Right lobe of liver (tissue), 6 donors: ENCODE data around the gene CS. TPM values are rescaled to one million over a fixed set of nuclear protein-coding genes. Genes with fewer than 3 reads are reported as not detected.

Source experiments
- ATAC-seq, 4 donors: fragments of 200-7000 bp; cut with Tn5 transposase; one replicate each; pipeline ENCODE4 v1.9.1; 2020; ENCODE audit warnings: mild to moderate bottlenecking in 4 of 4, moderate library complexity in 4 of 4
- DNase-seq, 3 donors: peaks; one replicate each; pipeline ENCODE4 v3.0.0-alpha.2; 2020
- H3K27ac ChIP-seq, 3 donors: fragments of 200-600 bp; one replicate each; pipeline ENCODE4 v1.8.0; 2022
- H3K27me3 ChIP-seq, 2 donors: fragments of 200-600 bp; one replicate each; pipeline ENCODE4 v1.8.0; 2022
- H3K36me3 ChIP-seq, 4 donors: fragments of 200-600 bp; sonication (generic) in 1 of 4; one replicate each; pipeline versions ENCODE4 v1.5.1 to v1.8.0; 2017 to 2022; ENCODE audit warnings: control low read depth in 1 of 4
- H3K4me1 ChIP-seq, 4 donors: fragments of 200-600 bp; sonication (generic) in 1 of 4; one replicate each; pipeline versions ENCODE4 v1.5.1 to v1.8.0; 2017 to 2022; ENCODE audit warnings: control low read depth in 1 of 4
- H3K4me3 ChIP-seq, 3 donors: fragments of 200-600 bp; one replicate each; pipeline ENCODE4 v1.8.0; 2022
- H3K9me3 ChIP-seq, 4 donors: fragments of 200-600 bp; sonication (generic) in 1 of 4; one replicate each; pipeline versions ENCODE4 v1.5.1 to v1.8.0; 2017 to 2022; ENCODE audit warnings: control low read depth in 1 of 4
- POLR2A ChIP-seq: fragments of 450-650 bp; IDR thresholded peaks from one replicate; pipeline ENCODE4 v1.6.1; 2017; ENCODE audit warnings: antibody characterized with exemption, mild to moderate bottlenecking
- WGBS: methylation state at CpG from one replicate; pipeline ENCODE4 v1.1.6; 2018; ENCODE audit warnings: low coverage, low lambda C conversion rate; ENCODE audit not compliant: insufficient coverage; ENCODE audit errors: missing lambda C conversion rate; 5-methylcytosine and 5-hydroxymethylcytosine counted together
- intact Hi-C, 2 donors: fragments of 100-400 bp; cut with DNase I; formaldehyde crosslinking; loops; one replicate each; pipeline versions ENCODE4 v1.11.2 to v1.14.1; 2022
- total RNA-seq, 6 experiments: library from RNA; depleted of rRNA in 2 of 6; stranded (reverse); fragments of >200 nt in 2 of 6; fragmentation: NEBNext Ultra II Directional in 3 of 6; extraction: Animal tissue kit (Norgen Biotek cat#: 25700) in 3 of 6; gene quantifications; one replicate each; pipeline versions ENCODE4 v1.1.0 to v1.2.4, GENCODE V29; 2016 to 2023
- TF ChIP-seq, protein P1 (sequence below), 4 donors: fragments of 200-600 bp in 3 of 4; fragments of 450-650 bp in 1 of 4; IDR thresholded peaks; one replicate each; pipeline versions ENCODE4 v1.5.1 to v1.8.0; 2016 to 2022; ENCODE audit warnings: antibody characterized with exemption in 4 of 4, mild to moderate bottlenecking in 2 of 4
- donor health status: DM: no; HTN: yes; CAD: no.
- donor health status: DM: no; HTN: no; CAD: no.
- donor health status: DM: no; HTN: no; CAD: no.
- donor health status: DM: no; HTN: yes; CAD: no.
- donor health status: DM: no; HTN: yes; CAD: no.

The CS gene
- total RNA-seq, 6 experiments from 2014 or later = 45.6 to 109 (median 61.2) TPM

DNA sequence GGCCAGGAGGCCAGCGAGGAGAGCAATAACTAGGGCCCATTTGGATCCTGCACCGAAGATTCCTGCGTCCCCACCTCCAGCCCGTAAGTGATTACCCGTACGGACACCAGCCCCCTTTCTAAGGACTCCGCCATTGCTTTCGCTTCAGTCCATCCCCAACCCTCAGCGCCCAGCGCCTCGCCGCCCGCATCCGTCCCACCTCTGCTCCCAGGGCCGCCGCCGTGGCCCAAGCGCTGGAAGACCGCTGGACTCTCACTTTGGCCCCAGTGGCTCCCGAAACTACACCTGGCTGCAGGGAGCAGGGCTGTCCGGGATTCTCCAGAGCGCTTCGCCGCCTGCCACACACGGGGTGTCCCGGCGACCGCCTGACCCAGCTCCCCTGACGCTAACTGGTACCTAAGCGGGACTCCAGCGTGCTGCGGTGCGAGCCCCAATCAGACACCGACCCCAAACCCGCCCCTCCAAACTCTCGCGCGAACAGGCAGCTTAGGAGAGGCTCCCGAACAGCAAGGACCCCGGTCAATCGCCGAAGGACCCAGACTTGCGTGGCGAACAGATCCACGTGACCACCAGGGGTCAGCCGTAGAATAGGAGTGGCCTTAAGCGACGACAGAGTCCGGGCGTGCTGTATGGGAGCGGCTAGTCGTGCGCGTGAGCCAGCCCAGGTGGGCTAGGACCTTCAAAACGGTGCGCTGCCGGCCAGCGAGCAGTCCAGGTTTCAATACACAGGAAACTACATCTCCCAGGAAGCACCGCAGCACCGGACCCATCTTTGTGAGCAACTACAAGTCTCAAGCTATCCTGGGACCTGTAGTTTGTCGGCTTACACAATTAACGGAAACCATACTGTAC, 15.7 kb upstream of the CS start, which contains the start of gene CNPY2:
Gene CNPY2 (minus strand): TSS at position 367 of the 852 bp plus-strand sequence. CDS start 771 bp downstream, outside the sequence.
- WGBS = 1% methylated on average over 11 of the region's 62 CpGs
- intact Hi-C loops = no loop called here
- ATAC-seq (peak; percentile 90 to 95 (median 93)), DNase-seq (peak; percentile 97 to 98 (median 98))
- TF ChIP-seq, protein P1, sequence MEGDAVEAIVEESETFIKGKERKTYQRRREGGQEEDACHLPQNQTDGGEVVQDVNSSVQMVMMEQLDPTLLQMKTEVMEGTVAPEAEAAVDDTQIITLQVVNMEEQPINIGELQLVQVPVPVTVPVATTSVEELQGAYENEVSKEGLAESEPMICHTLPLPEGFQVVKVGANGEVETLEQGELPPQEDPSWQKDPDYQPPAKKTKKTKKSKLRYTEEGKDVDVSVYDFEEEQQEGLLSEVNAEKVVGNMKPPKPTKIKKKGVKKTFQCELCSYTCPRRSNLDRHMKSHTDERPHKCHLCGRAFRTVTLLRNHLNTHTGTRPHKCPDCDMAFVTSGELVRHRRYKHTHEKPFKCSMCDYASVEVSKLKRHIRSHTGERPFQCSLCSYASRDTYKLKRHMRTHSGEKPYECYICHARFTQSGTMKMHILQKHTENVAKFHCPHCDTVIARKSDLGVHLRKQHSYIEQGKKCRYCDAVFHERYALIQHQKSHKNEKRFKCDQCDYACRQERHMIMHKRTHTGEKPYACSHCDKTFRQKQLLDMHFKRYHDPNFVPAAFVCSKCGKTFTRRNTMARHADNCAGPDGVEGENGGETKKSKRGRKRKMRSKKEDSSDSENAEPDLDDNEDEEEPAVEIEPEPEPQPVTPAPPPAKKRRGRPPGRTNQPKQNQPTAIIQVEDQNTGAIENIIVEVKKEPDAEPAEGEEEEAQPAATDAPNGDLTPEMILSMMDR (IDR thresholded peaks at IDR 0.05) = peak; percentile 5 to 28 (median 12)
- peak; percentile 86 for TF ChIP-seq POLR2A
- no peaks in the 10 kb centered on the region for H3K9me3 ChIP-seq
- peaks cover 0 to 13% (median 5%) of the 10 kb centered on the region in 4 donors for H3K4me1 ChIP-seq
- peak within 1 kb of the TSS; percentile 72 to 92 (median 87) for H3K27ac ChIP-seq
- H3K27me3 ChIP-seq = no peaks in the 10 kb centered on the region
- peaks cover 0 to 42% (median 18%) of the 10 kb centered on the region in 4 donors for H3K36me3 ChIP-seq
- H3K4me3 ChIP-seq = peak within 1 kb of the TSS; percentile 74 to 90 (median 90)

DNA sequence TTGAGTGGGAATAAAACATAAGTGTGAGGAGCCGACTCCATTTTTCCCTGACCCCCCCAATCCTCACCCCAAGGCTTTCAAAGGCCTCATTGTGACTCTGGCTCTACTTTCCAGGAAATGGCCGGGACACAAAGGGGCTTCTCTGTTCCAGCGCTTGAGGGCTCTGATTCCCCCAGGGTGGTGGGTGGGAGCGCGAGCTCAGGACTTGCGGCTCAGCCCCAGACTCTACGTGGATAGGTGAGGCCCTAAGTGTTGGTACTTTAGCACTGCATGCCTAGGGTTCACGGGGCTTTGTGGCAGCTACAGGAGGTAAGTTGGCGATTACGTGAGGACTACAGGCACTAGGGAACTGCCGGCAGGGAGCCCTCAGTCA, 15.1 kb upstream of the CS start:
- Histone ChIP-seq H3K27ac (peak overlapping the region; percentile 72 to 92 (median 87)), H3K36me3 (peaks cover 0 to 42% (median 17%) of the 10 kb centered on the region in 4 donors), H3K27me3 (no peaks in the 10 kb centered on the region), H3K9me3 (no peaks in the 10 kb centered on the region), H3K4me1 (peaks cover 0 to 13% (median 5%) of the 10 kb centered on the region in 4 donors), H3K4me3 (peak overlapping the region; percentile 74 to 90 (median 90))
- TF ChIP-seq, protein P1 (IDR thresholded peaks at IDR 0.05) = no peak
- no peak for TF ChIP-seq POLR2A
- DNase-seq (peak in 1 of 3 donors; percentile 56), ATAC-seq (peak in 1 of 4 donors; percentile 2)
- 0% methylated on average over 7 of the region's 11 CpGs for WGBS
- intact Hi-C loops = no loop called here

DNA sequence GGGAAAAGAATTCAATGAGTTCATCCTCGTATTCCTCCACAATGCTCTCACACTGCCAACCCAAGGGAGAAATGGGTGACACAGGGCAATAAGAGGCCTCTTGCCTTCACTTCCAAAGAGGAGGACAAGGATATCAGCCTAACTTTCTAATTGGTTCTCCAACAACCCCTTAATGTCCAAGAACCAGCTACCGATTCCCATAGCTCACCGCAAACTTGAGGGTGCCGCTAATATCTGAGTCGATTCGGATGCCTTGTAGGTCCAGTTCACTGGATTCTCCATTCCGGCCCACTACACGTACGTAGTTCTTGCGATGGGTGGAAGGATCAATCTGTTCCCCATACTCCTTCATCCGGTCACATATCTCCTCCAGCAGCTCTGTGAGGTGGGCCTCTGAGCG, 10.9 kb upstream of the CS start:
- no peak overlapping the region for H3K27ac ChIP-seq
- peaks cover 0 to 15% (median 3%) of the 10 kb centered on the region in 4 donors for H3K4me1 ChIP-seq
- TF ChIP-seq, protein P1 (IDR thresholded peaks at IDR 0.05) = no peak
- TF ChIP-seq POLR2A = no peak
- intact Hi-C loops = no loop called here
- H3K36me3 ChIP-seq = peaks cover 0 to 40% (median 17%) of the 10 kb centered on the region in 4 donors
- H3K9me3 ChIP-seq = no peaks in the 10 kb centered on the region
- ATAC-seq = no peak
- H3K4me3 ChIP-seq = no peak overlapping the region
- no peak for DNase-seq
- no peaks in the 10 kb centered on the region for H3K27me3 ChIP-seq
- 94% methylated on average over 6 of the region's 12 CpGs for WGBS

DNA sequence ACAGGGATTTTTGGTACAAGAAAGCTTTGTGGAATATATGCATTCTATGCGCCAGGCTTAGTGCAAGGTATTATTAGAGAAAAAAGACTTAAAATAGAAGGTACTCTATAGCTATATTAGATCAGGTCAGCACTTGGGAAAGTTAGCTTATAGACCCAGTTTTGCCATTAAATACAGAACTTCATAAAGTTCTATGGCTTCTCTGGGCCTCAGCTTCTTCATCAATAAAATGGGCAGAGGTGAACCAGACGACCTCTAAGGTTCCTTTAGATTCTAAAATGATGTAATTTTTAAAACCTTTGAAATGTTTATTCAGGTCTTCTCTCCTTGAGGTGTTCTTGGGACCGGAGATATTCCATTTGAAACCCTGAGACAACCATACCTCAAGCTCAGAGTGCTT, 8.6 kb upstream of the CS start:
- H3K27ac ChIP-seq = no peak overlapping the region
- DNase-seq = no peak
- H3K36me3 ChIP-seq = peaks cover 0 to 35% (median 17%) of the 10 kb centered on the region in 4 donors
- H3K4me1 ChIP-seq = peaks cover 0 to 18% (median 5%) of the 10 kb centered on the region in 4 donors
- ATAC-seq = no peak
- no peaks in the 10 kb centered on the region for H3K9me3 ChIP-seq
- 95% methylated on average over 3 of the region's 3 CpGs for WGBS
- intact Hi-C loops = no loop called here
- H3K27me3 ChIP-seq = no peaks in the 10 kb centered on the region
- H3K4me3 ChIP-seq = no peak overlapping the region
- TF ChIP-seq, protein P1 (IDR thresholded peaks at IDR 0.05) = no peak
- no peak for TF ChIP-seq POLR2A
